ENCODE measurements around the gene LEKR1. TPM values are rescaled to one million over a fixed set of nuclear protein-coding genes. Genes with fewer than 3 reads are reported as not detected.

Gene LEKR1
- total and polyA plus RNA-seq, 3 donors from 2014 or later: 9.7 to 23.0 (median 22.9) TPM

DNA sequence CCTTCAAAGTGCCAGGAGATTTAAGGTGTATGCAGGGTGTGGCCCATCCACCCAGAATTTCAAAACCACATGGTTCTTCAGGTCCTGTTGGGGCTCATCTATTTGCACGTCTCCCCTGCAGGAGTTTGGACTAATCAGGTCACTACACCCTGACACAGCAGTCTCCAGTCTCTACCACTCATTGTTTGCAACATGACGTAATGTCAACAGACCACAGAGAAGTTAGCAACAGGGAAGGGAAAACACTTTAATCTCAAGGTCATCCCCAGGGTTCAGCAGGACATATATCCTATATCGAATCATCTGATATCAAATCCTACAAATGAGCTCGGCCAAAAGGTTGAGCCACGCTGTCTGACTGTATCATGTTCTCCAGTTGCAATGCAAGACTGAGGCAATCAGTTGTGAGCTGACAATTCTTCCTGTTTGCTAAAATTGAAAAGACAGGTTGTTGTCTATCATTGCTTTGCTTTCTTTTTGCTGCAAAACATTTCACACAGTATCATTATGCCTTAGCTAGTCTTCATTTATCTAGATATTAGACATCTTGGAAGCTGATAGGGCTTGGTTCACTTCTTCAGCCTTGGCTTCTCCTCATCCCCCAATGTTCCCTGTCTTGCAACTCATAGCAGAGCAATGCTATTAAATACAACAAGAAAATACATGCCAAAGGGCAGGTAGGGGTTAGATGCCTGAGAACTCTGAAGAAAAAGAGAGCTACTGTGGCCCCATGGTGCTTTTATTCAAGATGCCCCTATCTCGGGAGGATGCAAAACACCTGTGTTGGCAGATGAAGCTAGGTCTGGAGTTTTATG, 13.4 kb upstream of the LEKR1 start:
- no peak overlapping the region for H3K27ac ChIP-seq
- TF ChIP-seq CTCF (IDR thresholded peaks at IDR 0.05): no peak
- no peak for TF ChIP-seq POLR2A (IDR thresholded peaks at IDR 0.05)
- H3K27me3 ChIP-seq: no peaks in the 10 kb centered on the region
- H3K4me3 ChIP-seq: no peak overlapping the region
- WGBS, 2 donors: 78 to 79% methylated on average over 6 of the region's 6 CpGs
- peaks cover 8% of the 10 kb centered on the region for H3K4me1 ChIP-seq
- no peak for DNase-seq
- no peaks in the 10 kb centered on the region for H3K9me3 ChIP-seq
- intact Hi-C loops (cut with DNase I; ENCODE audit: low total_unique reads): no loop called here
- no peaks in the 10 kb centered on the region for H3K36me3 ChIP-seq (ENCODE audit: low read depth, missing control alignments)

- intact Hi-C loops (cut with DNase I; ENCODE audit: low total_unique reads): no loop called here
- TF ChIP-seq CTCF (IDR thresholded peaks at IDR 0.05) (no peak), POLR2A (IDR thresholded peaks at IDR 0.05) (no peak)
- Histone ChIP-seq H3K36me3 (ENCODE audit: low read depth, missing control alignments) (no peaks in the 10 kb centered on the region), H3K27ac (no peak overlapping the region), H3K27me3 (no peaks in the 10 kb centered on the region), H3K4me1 (peaks cover 8% of the 10 kb centered on the region), H3K4me3 (no peak overlapping the region), H3K9me3 (no peaks in the 10 kb centered on the region)
- WGBS, 2 donors: 79 to 83% methylated on average over 2 of the region's 2 CpGs
- no peak for DNase-seq
Observed at GRCh38 chr3:156814295-156814694, 11.9 kb upstream of the LEKR1 start.

DNA sequence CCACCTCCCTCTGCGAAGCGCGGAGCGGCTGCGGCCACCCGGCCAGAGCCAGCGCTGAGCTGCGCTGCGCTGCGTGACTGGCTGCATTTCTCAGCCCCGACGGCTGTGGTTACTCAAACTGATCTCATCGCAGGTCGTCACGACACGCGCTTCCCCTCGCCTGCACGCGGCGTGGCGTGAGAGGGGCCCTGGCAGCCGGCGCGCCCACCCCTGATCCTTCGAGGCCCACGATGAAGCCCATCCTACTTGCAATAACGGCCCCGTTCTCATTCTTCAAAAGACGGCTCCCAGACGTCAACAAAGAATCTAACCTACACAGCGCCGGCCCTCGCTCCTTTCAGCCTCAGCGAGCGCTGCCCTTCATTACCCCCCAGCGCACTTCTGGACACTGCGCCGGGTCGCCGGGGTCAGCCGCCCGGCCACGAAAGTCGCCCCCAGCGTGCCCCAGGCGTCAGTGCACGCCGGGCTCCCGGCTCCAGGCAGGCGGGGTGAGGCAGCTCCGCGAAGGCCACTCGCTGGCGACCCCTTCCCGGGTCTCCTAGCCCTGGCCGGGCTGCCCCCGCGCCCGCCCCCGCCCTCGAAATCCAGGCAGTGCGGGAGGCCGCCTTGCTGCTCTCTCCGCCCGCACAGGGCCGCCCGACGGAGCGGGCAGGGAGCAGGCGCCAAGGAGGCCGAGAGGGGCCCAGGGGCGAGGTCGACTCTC, 9.9 kb upstream of the LEKR1 start:
- Histone ChIP-seq H3K4me3 (peak overlapping the region; percentile 67 to 75), H3K4me1 (peaks cover 8% of the 10 kb centered on the region), H3K9me3 (no peaks in the 10 kb centered on the region), H3K36me3 (ENCODE audit: low read depth, missing control alignments) (no peaks in the 10 kb centered on the region), H3K27me3 (no peaks in the 10 kb centered on the region), H3K27ac (peak overlapping the region; percentile 86 to 91)
- TF ChIP-seq POLR2A (IDR thresholded peaks at IDR 0.05) (no peak), CTCF (IDR thresholded peaks at IDR 0.05) (no peak)
- intact Hi-C loops (cut with DNase I; ENCODE audit: low total_unique reads): no loop called here
- peak; percentile 42 for DNase-seq
- WGBS, 2 donors: 15 to 33% methylated on average over 16 to 64 of the region's 74 CpGs

- 1% methylated on average over 30 to 67 of the region's 70 CpGs for WGBS, 2 donors
- H3K27me3 ChIP-seq: no peaks in the 10 kb centered on the region
- TF ChIP-seq POLR2A (IDR thresholded peaks at IDR 0.05) (no peak), CTCF (IDR thresholded peaks at IDR 0.05) (no peak)
- H3K27ac ChIP-seq: peak overlapping the region; percentile 86 to 91
- no peaks in the 10 kb centered on the region for H3K9me3 ChIP-seq
- intact Hi-C loops (cut with DNase I; ENCODE audit: low total_unique reads): no loop called here
- H3K4me3 ChIP-seq: peak overlapping the region; percentile 67 to 75
- peak; percentile 86 for DNase-seq
- H3K4me1 ChIP-seq: peaks cover 8% of the 10 kb centered on the region
- no peaks in the 10 kb centered on the region for H3K36me3 ChIP-seq (ENCODE audit: low read depth, missing control alignments)
Observed at GRCh38 chr3:156816794-156817645, 9.1 kb upstream of the LEKR1 start.

Measured in testis (tissue), 3 donors.